NK-92 treated with Interleukin-12 subunit alpha and Interleukin-12 subunit beta, amount 100 ng/mL, for 24 hours (cell line): ENCODE measurements around the gene TMPRSS9.
"Not testable (repeated sequence)": the region's sequence is repeated elsewhere in the genome, so short reads cannot be mapped to it uniquely, and the experiment has no call there.

Experiments
- DNase-seq: peaks from one replicate; lab custom pipeline; 2025; lab: John Stamatoyannopoulos, UW

Gene TMPRSS9

GRCh38 chr19:2342656-2343288, 17.3 kb upstream of the TMPRSS9 start:
- no peak for DNase-seq

DNA sequence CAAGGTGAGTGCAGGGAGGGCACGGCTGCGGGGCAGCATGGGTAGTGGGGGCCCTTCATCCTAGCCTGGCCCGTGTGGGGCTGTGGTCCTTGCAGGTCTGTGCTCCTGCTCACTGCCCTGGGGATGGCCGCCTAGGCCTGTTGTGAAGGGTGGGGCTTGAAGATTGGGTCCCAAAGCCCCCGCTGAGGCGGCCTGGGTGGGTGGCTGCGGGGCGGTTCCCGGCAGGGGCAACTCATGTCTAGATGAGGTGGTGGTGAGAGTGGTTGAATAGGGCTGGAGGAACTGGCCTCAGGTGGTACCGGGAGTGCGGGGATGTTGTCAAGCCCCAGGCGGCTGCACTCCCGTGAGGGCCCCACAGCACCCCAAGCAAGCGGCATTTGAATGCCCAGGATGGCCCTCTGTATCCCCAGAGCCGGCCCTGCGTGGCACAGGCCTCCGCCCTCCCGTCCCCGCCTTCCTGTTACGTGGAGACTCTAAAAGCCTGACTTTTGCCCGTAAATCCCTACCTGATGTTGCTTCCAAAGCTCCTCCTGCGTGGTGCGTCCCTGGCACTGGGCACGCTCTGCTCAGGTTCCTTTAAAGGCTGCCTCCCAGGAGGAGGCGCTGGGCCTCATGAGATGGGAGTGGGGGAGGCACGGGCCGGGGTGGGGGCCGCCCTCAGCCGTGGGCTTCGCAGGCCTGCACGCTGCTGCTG, 16.6 kb upstream of the TMPRSS9 start:
- no peak for DNase-seq

- DNase-seq = no peak
Observed at GRCh38 chr19:2344381-2344870, 15.6 kb upstream of the TMPRSS9 start.

- DNase-seq = no peak
Observed at GRCh38 chr19:2345076-2345475, 15.0 kb upstream of the TMPRSS9 start.

- no peak for DNase-seq
Observed at GRCh38 chr19:2345794-2346663, 14.0 kb upstream of the TMPRSS9 start.

GRCh38 chr19:2349818-2350217, 10.2 kb upstream of the TMPRSS9 start:
- DNase-seq = not testable (repeated sequence)

- DNase-seq = no peak
Observed at GRCh38 chr19:2350656-2351055, 9.4 kb upstream of the TMPRSS9 start.

- DNase-seq = no peak
Observed at GRCh38 chr19:2351591-2351990, 8.5 kb upstream of the TMPRSS9 start.

- DNase-seq = no peak
Observed at GRCh38 chr19:2352121-2352520, 7.9 kb upstream of the TMPRSS9 start.

GRCh38 chr19:2353159-2353886, 6.7 kb upstream of the TMPRSS9 start:
- no peak for DNase-seq

DNA sequence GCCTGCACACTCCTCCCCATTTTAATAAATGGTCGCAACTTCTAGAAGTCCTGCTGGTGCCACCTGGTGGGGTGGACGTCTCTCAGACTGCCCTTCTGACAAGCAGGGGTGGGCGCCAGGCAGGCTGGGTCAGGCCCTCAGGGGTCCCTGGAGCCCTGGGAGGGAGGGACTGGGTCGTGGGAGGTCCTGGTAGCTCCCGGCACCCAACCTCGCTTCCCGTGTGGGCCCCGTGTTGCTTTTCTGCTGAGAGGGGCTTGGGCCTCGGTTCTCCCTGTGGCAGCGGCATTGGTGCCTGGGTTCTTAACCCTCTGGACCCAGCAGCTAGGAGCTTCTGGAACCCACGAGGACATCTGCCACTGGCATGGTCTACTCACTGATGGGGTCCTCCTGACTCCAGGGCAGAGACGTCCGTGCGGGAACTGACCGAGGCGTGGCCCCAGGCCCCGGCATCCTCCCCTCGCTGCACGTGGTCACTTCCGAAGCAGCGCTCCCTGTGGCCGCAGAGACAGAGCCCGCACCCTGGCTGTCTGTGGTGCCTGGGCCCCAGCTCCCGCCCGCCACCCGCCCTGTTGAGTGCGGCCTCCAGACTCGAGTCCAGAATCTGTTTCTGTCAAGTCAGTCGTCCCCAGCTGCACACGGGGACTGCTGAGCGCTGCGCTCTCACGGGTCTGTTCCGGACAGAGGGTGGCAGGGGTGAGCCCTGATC, 6.0 kb upstream of the TMPRSS9 start:
- DNase-seq = no peak

- no peak for DNase-seq
Observed at GRCh38 chr19:2354670-2355069, 5.4 kb upstream of the TMPRSS9 start.

DNA sequence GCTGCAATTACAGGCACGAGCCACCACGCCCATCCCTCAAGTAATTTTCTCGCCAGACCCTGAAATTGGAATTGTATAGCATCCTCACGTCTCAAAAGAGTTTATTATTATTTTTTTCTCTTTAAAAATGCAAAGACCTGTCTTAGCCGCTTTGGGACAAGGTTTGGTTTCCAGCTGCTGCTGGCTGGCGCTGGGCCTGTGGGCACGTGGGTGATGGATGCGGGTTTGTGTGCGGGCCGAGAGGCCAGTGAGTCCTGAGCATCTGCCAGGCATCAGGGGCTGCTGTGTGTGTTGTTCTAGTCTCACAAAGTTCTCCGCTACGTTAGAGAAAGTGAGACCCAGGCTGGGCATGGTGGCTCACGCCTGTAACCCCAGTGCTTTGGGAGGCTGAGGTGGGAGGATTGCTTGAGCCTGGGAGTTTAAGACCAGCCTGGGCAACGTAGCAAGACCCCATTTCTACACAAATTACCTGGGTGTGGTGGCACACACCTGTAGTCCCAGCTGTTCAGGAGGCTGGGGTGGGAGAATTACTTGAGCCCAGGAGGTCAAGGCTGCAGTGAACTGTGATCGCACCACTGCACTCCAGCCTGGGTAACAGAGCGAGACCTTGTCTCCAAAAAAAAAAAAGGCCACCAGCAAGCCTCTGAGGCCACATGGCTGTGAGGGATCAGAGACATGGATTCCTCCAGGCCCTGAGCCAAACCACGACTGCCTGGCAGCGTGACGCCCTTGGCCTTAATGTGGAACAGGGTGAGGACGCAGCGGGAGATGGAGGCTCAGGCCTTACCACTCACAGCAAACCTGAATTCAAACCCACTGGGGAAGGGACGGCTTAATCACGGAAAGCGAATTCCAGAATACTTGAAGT, 4.7 kb upstream of the TMPRSS9 start:
- DNase-seq = no peak

DNA sequence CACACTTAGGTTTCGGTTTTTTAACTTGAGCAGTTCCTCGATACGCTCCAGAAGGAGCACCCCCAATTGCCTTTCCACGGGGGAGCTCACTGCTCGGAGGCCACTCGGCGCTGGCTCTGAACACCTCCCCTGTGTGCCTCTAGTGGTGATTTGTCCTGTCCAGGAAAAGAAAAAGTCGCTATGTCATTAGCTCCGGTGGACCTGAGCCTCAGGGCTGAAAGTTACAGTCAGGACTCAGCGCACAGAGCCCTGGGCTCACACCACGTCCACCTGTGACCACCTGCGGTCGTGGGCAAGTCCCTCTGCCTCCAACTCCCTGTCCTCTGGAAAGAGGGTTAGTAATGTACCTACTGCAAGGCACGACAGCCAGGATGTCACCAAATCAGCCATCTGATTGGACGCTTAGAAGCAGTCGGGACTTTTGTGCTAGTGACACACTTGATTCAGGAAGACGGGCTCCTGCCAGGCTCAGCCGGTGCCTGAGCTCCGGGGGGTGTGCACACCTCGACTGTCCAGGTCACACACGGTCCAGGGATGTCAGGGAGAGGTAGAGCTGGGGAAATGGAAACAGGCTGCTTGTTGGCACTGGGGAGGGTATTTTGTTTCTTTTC, 3.9 kb upstream of the TMPRSS9 start:
- no peak for DNase-seq

DNA sequence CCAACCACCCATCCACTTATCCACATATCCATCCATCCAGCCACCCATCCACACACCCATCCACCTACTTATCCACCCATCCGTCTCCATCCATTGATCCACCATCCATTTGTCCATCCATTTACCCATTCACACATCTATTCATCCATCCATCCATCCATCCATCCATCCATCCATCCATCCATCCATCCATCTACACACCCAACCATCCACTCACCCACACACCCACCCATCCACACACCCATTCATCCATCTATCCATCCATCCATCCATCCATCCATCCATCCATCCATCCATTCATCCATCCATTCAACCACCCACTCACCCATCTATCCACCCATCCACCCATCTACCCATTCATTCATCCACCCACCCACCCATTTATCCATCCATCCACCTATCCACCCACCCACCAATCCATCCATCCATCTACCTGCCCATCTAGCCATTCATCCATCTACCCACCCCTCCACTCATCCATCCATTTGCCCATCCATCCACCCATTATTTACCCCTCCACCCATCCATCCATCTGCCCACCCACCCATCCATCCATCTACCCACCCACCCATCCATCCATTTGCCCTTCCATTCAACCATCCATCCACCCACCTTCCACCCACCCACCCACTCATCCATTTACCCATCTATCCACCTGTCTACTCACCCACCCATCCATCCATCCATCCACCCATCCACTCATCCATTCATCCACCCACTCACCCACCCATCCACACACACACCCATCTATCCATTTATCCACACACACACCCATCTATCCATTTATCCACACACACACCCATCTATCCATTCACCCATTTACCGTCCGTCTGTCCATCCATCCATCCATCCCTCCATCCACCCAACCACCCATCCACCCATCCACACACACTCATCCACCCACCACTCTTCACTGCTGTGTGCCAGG, 2.5 kb upstream of the TMPRSS9 start:
- no peak for DNase-seq

- DNase-seq = no peak
Observed at GRCh38 chr19:2358548-2359173, 1.4 kb upstream of the TMPRSS9 start.

- DNase-seq = no peak
Observed at GRCh38 chr19:2360833-2361232, 768 bp downstream of the TMPRSS9 start.

DNA sequence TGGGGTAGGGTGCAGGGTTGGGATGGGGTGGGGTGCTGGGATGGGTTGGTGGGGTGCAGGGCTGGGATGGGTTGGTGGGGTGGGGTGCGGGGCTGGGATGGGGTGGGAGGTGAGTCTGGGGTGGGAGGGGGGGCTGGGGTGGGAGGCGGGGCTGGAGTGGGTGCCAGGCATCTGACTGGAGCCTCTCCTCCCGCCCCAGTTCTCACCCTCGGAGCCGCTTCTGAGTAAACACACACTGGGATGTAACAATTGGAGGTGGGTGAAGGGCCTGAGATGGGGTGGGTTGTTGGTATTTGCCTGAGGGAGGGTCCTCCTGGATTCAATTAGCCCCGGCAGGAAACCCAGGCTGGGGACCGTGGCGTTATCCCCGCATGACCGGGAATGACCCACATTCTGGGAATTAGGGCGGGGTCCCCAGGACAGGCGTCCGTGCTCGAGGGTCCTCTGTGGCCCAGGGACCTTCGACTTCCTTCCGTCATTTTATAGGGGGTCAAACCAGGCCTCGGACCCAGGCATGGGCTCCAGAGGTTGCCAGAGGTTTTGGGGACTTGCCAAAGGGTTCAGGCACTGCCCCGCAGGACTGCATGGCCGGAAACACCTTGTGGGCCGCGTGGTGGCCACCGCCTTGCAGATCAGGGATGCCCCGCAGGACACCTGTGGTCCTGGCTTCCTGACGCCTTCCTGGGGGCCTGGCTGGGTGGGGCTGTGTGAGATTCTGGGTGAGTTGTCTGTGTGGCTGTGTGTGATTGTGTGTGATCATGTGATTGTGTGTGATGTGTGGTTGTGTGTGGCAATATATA, 1.4 kb downstream of the TMPRSS9 start:
- no peak for DNase-seq
